HepG2 (cell line): ENCODE data around the gene PRM3. TPM values are rescaled to one million over a fixed set of nuclear protein-coding genes. Genes with fewer than 3 reads are reported as not detected.

Experiments used
- ARNTL ChIP-seq: sonication (generic); formaldehyde crosslinking; IDR thresholded peaks from 2 replicates; pipeline ENCODE4 v1.4.0; 2020; ENCODE audit warnings: mild to moderate bottlenecking, missing genetic modification reagents
- EZH2 ChIP-seq: conservative IDR thresholded peaks from 2 replicates; pipeline ENCODE4 v1.6.1; 2012; ENCODE audit warnings: mild to moderate bottlenecking, low read depth, low read length, moderate library complexity
- GABPB1 ChIP-seq: IDR thresholded peaks from 2 replicates; pipeline ENCODE4 v1.6.1; 2016; ENCODE audit warnings: mild to moderate bottlenecking, missing genetic modification reagents, moderate library complexity, missing compliant biosample characterization
- GLI4 ChIP-seq: sonication (generic); formaldehyde crosslinking; IDR thresholded peaks from 2 replicates; pipeline ENCODE4 v1.5.1; 2020; ENCODE audit warnings: missing genetic modification reagents, mild to moderate bottlenecking, moderate library complexity, borderline replicate concordance
- HNRNPUL1 ChIP-seq: fragments of 200-400 bp; formaldehyde crosslinking; IDR thresholded peaks from 2 replicates; pipeline ENCODE4 v1.6.1; 2017; ENCODE audit warnings: low read depth, mild to moderate bottlenecking, low read length, moderate library complexity
- JUND ChIP-seq: sonication (generic); formaldehyde crosslinking; IDR thresholded peaks from 2 replicates; pipeline ENCODE4 v1.8.0; 2022; ENCODE audit warnings: mild to moderate bottlenecking, missing genetic modification reagents
- RFXANK ChIP-seq: IDR thresholded peaks from 2 replicates; pipeline ENCODE4 v1.6.1; 2016
- ZBTB1 ChIP-seq: sonication (generic); formaldehyde crosslinking; IDR thresholded peaks from 2 replicates; pipeline ENCODE4 v1.4.0; 2020; ENCODE audit warnings: missing genetic modification reagents, borderline replicate concordance
- ZFP36L1 ChIP-seq: sonication (generic); formaldehyde crosslinking; IDR thresholded peaks from 2 replicates; pipeline ENCODE4 v1.8.0; 2022; ENCODE audit warnings: mild to moderate bottlenecking, missing genetic modification reagents, moderate library complexity
- ZNF256 ChIP-seq: sonication (generic); formaldehyde crosslinking; conservative IDR thresholded peaks from 2 replicates; pipeline ENCODE4 v1.4.0; 2020; ENCODE audit warnings: missing genetic modification reagents
- ZSCAN12 ChIP-seq: sonication (generic); formaldehyde crosslinking; IDR thresholded peaks from 2 replicates; pipeline ENCODE4 v1.9.0; 2021; ENCODE audit warnings: mild to moderate bottlenecking, missing genetic modification reagents
- polyA plus RNA-seq, 8 experiments: library from polyadenylated mRNA; depleted of rRNA in 3 of 8; stranded (reverse) in 7 of 8; unstranded in 1 of 8; fragments of >200 nt; fragmentation: Illumina TruSeq in 4 of 8; extraction: Trizol in 4 of 8; gene quantifications; 2 replicates each; pipeline versions ENCODE4 v1.2.1 to v1.2.3, GENCODE V29; 2011 to 2016; ENCODE audit warnings: low read depth in 4 of 8, missing spikeins in 1 of 8, mixed read lengths in 1 of 8; ENCODE audit not compliant: insufficient read depth in 1 of 8
- total RNA-seq, 5 experiments: library from RNA; depleted of rRNA; stranded (reverse); fragments of >200 nt; fragmentation: Illumina TruSeq; extraction: Trizol; gene quantifications; 2 replicates each; pipeline ENCODE4 v1.2.3, GENCODE V29; 2016; ENCODE audit warnings: low read depth in 1 of 5
- TF ChIP-seq, protein P1 (sequence below), 2 experiments: IDR thresholded peaks; 2 replicates each; pipeline ENCODE4 v1.6.1; 2011 to 2012; ENCODE audit warnings: low read length in 2 of 2, borderline replicate concordance in 1 of 2, low read depth in 1 of 2, mild to moderate bottlenecking in 1 of 2, moderate library complexity in 1 of 2
- TF ChIP-seq, protein P2 (sequence below): fragments of 450-650 bp; IDR thresholded peaks from 2 replicates; pipeline ENCODE4 v1.6.1; 2017
- TF ChIP-seq, protein P3 (sequence below): sonication (generic); formaldehyde crosslinking; IDR thresholded peaks from 2 replicates; pipeline ENCODE4 v1.4.0; 2020; ENCODE audit warnings: low read depth, mild to moderate bottlenecking, missing genetic modification reagents
- TF ChIP-seq, protein P4 (sequence below): sonication (generic); formaldehyde crosslinking; IDR thresholded peaks from 2 replicates; pipeline ENCODE4 v1.4.0; 2020; ENCODE audit warnings: mild to moderate bottlenecking, missing genetic modification reagents
- TF ChIP-seq, protein P5 (sequence below): sonication (generic); formaldehyde crosslinking; IDR thresholded peaks from 2 replicates; pipeline ENCODE4 v1.5.0; 2020; ENCODE audit warnings: mild to moderate bottlenecking, missing genetic modification reagents, borderline replicate concordance

PRM3 gene
- total and polyA plus RNA-seq, 2 of the 13 experiments (the other 11 are each of a cell fraction or from before 2014, with no cell fraction given): not detected

DNA sequence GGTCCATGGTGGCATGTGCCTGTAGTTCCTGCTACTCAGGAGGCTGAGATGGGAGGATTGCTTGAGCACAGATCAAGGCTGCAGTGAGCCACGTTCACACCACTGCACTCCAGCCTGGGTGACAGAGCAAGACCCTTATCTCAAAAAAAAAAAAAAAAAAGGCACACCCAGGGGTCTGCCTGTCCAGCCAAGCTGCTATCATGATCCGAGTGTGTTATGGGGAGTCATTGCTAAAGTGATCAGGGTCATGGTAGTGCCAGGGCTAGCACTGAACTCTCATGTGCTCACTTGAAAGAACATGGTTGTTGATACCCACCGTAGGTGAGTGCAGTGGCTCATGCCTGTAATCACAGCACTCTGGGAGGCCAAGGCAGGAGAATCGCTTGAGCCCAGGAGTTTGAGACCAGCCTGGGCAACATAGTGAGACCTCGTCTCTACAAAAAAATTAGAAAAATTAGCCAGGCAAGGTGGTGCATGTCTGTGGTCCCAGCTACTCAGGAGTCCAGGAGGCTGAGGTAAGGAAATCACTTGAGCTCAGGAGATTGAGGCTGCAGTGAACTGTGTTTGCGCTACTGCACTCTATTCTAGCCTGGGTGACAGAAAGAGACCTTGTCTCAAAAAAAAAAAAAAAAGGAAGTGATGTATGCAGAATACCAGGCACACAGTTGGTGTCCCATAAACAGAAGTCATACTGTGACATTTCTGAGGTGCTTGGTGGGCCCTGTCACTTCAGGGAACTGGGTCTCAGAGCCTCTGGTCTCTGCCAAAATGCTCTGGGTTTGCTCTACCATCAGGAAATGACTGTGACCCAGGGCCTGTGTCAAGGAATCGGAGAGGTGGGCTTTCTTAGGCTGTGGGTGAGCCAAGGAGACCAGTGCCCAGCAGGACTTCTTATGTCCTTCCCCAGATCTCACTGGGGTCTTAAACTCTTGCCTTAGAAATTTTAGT, 5.5 kb upstream of the PRM3 start (continued):
- TF ChIP-seq, protein P1, sequence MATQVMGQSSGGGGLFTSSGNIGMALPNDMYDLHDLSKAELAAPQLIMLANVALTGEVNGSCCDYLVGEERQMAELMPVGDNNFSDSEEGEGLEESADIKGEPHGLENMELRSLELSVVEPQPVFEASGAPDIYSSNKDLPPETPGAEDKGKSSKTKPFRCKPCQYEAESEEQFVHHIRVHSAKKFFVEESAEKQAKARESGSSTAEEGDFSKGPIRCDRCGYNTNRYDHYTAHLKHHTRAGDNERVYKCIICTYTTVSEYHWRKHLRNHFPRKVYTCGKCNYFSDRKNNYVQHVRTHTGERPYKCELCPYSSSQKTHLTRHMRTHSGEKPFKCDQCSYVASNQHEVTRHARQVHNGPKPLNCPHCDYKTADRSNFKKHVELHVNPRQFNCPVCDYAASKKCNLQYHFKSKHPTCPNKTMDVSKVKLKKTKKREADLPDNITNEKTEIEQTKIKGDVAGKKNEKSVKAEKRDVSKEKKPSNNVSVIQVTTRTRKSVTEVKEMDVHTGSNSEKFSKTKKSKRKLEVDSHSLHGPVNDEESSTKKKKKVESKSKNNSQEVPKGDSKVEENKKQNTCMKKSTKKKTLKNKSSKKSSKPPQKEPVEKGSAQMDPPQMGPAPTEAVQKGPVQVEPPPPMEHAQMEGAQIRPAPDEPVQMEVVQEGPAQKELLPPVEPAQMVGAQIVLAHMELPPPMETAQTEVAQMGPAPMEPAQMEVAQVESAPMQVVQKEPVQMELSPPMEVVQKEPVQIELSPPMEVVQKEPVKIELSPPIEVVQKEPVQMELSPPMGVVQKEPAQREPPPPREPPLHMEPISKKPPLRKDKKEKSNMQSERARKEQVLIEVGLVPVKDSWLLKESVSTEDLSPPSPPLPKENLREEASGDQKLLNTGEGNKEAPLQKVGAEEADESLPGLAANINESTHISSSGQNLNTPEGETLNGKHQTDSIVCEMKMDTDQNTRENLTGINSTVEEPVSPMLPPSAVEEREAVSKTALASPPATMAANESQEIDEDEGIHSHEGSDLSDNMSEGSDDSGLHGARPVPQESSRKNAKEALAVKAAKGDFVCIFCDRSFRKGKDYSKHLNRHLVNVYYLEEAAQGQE (IDR thresholded peaks at IDR 0.05; ENCODE audit: borderline replicate concordance in 1 of 2, low read depth in 1 of 2, low read length in 2 of 2): no peak
- TF ChIP-seq ZBTB1 (no peak), ARNTL (no peak; the same call in 1 of the 2 replicates), RFXANK (no peak; the same call in none of the 2 replicates), ZNF256 (CRISPR knock-in tag) (peak; percentile 15), ZFP36L1 (CRISPR knock-in tag) (no peak), GLI4 (CRISPR knock-in tag) (no peak; the same call in 1 of the 2 replicates), HNRNPUL1 (no peak), ZSCAN12 (CRISPR knock-in tag) (no peak), JUND (CRISPR knock-in tag) (no peak), GABPB1 (CRISPR knock-in tag) (0 out of 2 replicates have a peak, but pooled peaks have one; percentile 21), EZH2 (no peak)
- TF ChIP-seq, protein P2, sequence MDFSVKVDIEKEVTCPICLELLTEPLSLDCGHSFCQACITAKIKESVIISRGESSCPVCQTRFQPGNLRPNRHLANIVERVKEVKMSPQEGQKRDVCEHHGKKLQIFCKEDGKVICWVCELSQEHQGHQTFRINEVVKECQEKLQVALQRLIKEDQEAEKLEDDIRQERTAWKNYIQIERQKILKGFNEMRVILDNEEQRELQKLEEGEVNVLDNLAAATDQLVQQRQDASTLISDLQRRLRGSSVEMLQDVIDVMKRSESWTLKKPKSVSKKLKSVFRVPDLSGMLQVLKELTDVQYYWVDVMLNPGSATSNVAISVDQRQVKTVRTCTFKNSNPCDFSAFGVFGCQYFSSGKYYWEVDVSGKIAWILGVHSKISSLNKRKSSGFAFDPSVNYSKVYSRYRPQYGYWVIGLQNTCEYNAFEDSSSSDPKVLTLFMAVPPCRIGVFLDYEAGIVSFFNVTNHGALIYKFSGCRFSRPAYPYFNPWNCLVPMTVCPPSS: no peak
- TF ChIP-seq, protein P3, sequence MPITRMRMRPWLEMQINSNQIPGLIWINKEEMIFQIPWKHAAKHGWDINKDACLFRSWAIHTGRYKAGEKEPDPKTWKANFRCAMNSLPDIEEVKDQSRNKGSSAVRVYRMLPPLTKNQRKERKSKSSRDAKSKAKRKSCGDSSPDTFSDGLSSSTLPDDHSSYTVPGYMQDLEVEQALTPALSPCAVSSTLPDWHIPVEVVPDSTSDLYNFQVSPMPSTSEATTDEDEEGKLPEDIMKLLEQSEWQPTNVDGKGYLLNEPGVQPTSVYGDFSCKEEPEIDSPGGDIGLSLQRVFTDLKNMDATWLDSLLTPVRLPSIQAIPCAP (CRISPR knock-in tag): no peak
- TF ChIP-seq, protein P4, sequence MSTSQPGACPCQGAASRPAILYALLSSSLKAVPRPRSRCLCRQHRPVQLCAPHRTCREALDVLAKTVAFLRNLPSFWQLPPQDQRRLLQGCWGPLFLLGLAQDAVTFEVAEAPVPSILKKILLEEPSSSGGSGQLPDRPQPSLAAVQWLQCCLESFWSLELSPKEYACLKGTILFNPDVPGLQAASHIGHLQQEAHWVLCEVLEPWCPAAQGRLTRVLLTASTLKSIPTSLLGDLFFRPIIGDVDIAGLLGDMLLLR (CRISPR knock-in tag): no peak
- TF ChIP-seq, protein P5, sequence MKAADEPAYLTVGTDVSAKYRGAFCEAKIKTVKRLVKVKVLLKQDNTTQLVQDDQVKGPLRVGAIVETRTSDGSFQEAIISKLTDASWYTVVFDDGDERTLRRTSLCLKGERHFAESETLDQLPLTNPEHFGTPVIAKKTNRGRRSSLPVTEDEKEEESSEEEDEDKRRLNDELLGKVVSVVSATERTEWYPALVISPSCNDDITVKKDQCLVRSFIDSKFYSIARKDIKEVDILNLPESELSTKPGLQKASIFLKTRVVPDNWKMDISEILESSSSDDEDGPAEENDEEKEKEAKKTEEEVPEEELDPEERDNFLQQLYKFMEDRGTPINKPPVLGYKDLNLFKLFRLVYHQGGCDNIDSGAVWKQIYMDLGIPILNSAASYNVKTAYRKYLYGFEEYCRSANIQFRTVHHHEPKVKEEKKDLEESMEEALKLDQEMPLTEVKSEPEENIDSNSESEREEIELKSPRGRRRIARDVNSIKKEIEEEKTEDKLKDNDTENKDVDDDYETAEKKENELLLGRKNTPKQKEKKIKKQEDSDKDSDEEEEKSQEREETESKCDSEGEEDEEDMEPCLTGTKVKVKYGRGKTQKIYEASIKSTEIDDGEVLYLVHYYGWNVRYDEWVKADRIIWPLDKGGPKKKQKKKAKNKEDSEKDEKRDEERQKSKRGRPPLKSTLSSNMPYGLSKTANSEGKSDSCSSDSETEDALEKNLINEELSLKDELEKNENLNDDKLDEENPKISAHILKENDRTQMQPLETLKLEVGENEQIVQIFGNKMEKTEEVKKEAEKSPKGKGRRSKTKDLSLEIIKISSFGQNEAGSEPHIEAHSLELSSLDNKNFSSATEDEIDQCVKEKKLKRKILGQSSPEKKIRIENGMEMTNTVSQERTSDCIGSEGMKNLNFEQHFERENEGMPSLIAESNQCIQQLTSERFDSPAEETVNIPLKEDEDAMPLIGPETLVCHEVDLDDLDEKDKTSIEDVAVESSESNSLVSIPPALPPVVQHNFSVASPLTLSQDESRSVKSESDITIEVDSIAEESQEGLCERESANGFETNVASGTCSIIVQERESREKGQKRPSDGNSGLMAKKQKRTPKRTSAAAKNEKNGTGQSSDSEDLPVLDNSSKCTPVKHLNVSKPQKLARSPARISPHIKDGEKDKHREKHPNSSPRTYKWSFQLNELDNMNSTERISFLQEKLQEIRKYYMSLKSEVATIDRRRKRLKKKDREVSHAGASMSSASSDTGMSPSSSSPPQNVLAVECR (CRISPR knock-in tag): 0 out of 2 replicates have a peak, but pooled peaks have one; percentile 51
